Rectal smooth muscle tissue (tissue), 1 donor: ENCODE results near the gene ZXDC.
A peak's percentile ranks its signal among the peaks of the same experiment; 100 is the strongest.

Experiments used
- H3K27ac ChIP-seq: one replicate; pipeline ENCODE4 v1.7.0; 2013; ENCODE audit warnings: low read depth, low read length, inconsistent platforms
- H3K27me3 ChIP-seq: one replicate; pipeline ENCODE4 v1.7.0; 2013; ENCODE audit warnings: low read length; ENCODE audit not compliant: control insufficient read depth, insufficient read depth
- H3K36me3 ChIP-seq: one replicate; pipeline ENCODE4 v1.7.0; 2013; ENCODE audit warnings: low read length; ENCODE audit not compliant: control insufficient read depth, insufficient read depth
- H3K4me1 ChIP-seq: one replicate; pipeline ENCODE4 v1.7.0; 2013; ENCODE audit warnings: low read length; ENCODE audit not compliant: control insufficient read depth, insufficient read depth
- H3K4me3 ChIP-seq: one replicate; pipeline ENCODE4 v1.7.0; 2013; ENCODE audit warnings: low read length
- H3K9ac ChIP-seq: one replicate; pipeline ENCODE4 v1.7.0; 2013; ENCODE audit warnings: low read length

ZXDC gene

GRCh38 chr3:126399756-126400155, 75.9 kb downstream of the ZXDC start:
- Histone ChIP-seq H3K36me3 (no peaks in the 10 kb centered on the region), H3K27me3 (no peaks in the 10 kb centered on the region), H3K9ac (no peak overlapping the region), H3K4me1 (no peaks in the 10 kb centered on the region), H3K4me3 (no peak overlapping the region), H3K27ac (no peak overlapping the region)

DNA sequence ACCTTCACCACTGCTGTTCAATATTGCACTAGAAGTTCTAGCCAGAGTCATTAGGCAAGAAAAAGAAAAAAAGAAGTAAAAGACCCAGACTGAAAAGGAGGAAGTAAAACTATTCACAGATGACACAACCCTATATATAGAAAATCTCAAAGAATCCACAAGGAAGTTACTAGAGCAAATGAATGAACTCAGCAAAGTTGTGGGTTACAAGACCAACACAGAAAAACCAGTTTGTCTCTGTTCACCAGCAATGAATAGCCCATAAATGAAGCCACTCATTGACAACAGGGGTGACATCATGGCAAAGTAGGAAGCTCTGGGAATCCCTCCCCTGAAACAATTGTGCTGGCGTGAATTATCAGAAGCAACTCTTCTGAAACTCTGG, 76.3 kb downstream of the ZXDC start:
- Histone ChIP-seq H3K36me3 (no peaks in the 10 kb centered on the region), H3K9ac (no peak overlapping the region), H3K27me3 (no peaks in the 10 kb centered on the region), H3K4me1 (no peaks in the 10 kb centered on the region), H3K27ac (no peak overlapping the region), H3K4me3 (no peak overlapping the region)

DNA sequence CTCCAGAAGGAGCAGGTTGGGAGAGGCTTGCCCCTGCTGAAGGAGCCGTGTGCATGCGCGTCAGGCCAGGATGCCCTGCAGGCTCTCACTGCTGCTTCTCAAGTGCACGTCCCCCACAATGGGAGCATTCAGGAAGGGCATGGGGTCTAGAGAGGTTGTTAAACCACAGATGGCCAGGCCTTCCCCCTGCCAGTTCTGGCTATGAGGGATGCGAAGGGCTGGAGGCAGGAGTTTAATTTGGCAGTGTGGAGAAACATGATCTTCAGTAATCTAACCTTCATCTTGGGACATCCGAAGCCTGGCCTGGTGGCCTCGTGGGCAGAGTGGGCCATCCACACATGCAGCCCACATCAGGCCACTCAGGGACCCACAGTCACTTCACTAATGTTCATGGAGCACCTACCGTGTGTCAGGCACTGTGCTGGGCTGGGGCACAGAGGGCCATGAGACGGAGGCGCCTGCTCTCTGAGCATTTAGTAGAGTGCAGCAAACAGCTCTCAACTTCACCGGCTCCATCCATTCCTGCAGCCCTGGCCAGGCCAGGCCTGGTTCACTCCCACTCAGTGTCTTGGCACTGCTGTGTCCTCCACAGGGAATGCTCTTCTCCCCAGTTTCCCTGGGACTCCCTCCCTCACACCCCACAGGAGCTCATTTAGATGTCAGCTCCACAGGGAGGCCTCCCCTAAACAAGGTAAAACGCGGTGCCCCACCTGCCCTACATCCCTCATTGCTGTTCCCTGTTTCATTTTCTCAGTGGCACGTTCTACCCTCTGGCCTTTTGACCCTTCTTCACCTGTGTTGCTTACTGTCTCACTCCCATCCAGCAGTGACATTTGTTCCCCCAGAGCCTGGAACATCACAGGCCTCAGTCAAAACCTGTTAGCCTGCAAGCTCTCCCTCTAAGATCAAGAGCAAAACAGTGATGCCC, 77.0 kb downstream of the ZXDC start:
- Histone ChIP-seq H3K9ac (no peak overlapping the region), H3K4me3 (no peak overlapping the region), H3K36me3 (no peaks in the 10 kb centered on the region), H3K27ac (no peak overlapping the region), H3K4me1 (no peaks in the 10 kb centered on the region), H3K27me3 (no peaks in the 10 kb centered on the region)

- no peaks in the 10 kb centered on the region for H3K27me3 ChIP-seq
- no peaks in the 10 kb centered on the region for H3K36me3 ChIP-seq
- H3K9ac ChIP-seq = no peak overlapping the region
- H3K27ac ChIP-seq = no peak overlapping the region
- no peaks in the 10 kb centered on the region for H3K4me1 ChIP-seq
- H3K4me3 ChIP-seq = no peak overlapping the region
Measured at GRCh38 chr3:126397610-126398422, 77.9 kb downstream of the ZXDC start.

GRCh38 chr3:126396536-126396935, 79.2 kb downstream of the ZXDC start:
- H3K36me3 ChIP-seq = no peaks in the 10 kb centered on the region
- no peak overlapping the region for H3K27ac ChIP-seq
- no peaks in the 10 kb centered on the region for H3K27me3 ChIP-seq
- no peak overlapping the region for H3K9ac ChIP-seq
- H3K4me3 ChIP-seq = no peak overlapping the region
- no peaks in the 10 kb centered on the region for H3K4me1 ChIP-seq

- no peak overlapping the region for H3K4me3 ChIP-seq
- no peaks in the 10 kb centered on the region for H3K27me3 ChIP-seq
Measured at GRCh38 chr3:126395846-126396513, 79.7 kb downstream of the ZXDC start.

DNA sequence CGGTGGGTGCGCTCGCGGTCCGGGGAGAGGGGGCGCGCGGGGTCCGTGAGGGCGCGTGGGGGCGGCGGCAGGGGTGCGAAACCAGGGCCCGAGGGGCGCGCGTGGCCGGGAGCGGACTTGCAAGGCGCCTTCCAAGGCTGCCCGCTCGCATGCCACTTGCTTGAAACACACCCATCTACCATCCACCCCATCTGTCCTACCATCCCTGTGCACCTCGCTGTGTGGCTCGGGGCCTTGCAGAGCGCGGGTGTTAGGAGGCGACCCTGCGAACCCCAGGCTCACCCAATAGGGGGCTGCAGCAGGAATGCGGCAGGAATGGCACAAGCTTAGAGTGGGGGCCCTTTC, 80.7 kb downstream of the ZXDC start:
- Histone ChIP-seq H3K4me3 (peak overlapping the region; percentile 46), H3K4me1 (no peaks in the 10 kb centered on the region), H3K9ac (no peak overlapping the region), H3K36me3 (no peaks in the 10 kb centered on the region), H3K27me3 (no peaks in the 10 kb centered on the region), H3K27ac (no peak overlapping the region)

More at GRCh38 chr3:126395846-126396513, 79.7 kb downstream of the ZXDC start:
- Histone ChIP-seq H3K27ac (no peak overlapping the region), H3K36me3 (no peaks in the 10 kb centered on the region), H3K4me1 (no peaks in the 10 kb centered on the region), H3K9ac (no peak overlapping the region)

GRCh38 chr3:126394179-126394976, 81.3 kb downstream of the ZXDC start, which contains the start of gene CFAP100:
Gene CFAP100, plus strand, starts transcription at chr3:126394909. Its CDS starts 1,092 bp downstream, at chr3:126396001.
- H3K36me3 ChIP-seq = no peaks in the 10 kb centered on the region
- no peaks in the 10 kb centered on the region for H3K4me1 ChIP-seq
- no peaks in the 10 kb centered on the region for H3K27me3 ChIP-seq
- H3K4me3 ChIP-seq = peak within 1 kb of the TSS; percentile 46
- H3K9ac ChIP-seq = no peak within 1 kb of the TSS
- H3K27ac ChIP-seq = no peak within 1 kb of the TSS

DNA sequence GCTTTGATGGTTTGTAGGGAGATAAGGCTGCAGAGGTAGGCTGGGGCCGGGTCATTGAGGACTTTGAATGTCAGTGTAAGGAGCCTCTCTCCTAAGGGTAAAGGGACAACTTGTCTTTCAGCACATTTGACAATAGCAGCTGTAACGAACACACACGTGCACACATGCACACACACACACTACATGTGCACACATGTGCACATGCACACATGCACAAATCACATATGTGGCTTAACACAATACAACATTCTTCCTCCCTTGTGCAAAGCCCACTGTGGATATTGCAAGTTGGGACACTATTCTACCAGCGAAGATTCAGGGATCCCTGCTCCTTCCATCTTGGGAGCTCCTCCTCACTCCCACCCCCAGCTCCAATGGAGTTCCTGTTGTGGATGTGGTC, 82.1 kb downstream of the ZXDC start:
- no peaks in the 10 kb centered on the region for H3K4me1 ChIP-seq
- H3K4me3 ChIP-seq = no peak overlapping the region
- H3K27ac ChIP-seq = no peak overlapping the region
- H3K27me3 ChIP-seq = no peaks in the 10 kb centered on the region
- no peaks in the 10 kb centered on the region for H3K36me3 ChIP-seq
- no peak overlapping the region for H3K9ac ChIP-seq

GRCh38 chr3:126392246-126392645, 83.4 kb downstream of the ZXDC start:
- Histone ChIP-seq H3K27me3 (no peaks in the 10 kb centered on the region), H3K4me1 (no peaks in the 10 kb centered on the region), H3K36me3 (no peaks in the 10 kb centered on the region), H3K4me3 (no peak overlapping the region), H3K9ac (no peak overlapping the region), H3K27ac (no peak overlapping the region)

GRCh38 chr3:126391631-126392030, 84.1 kb downstream of the ZXDC start:
- H3K4me3 ChIP-seq = no peak overlapping the region
- no peaks in the 10 kb centered on the region for H3K36me3 ChIP-seq
- no peaks in the 10 kb centered on the region for H3K4me1 ChIP-seq
- H3K9ac ChIP-seq = no peak overlapping the region
- no peak overlapping the region for H3K27ac ChIP-seq
- no peaks in the 10 kb centered on the region for H3K27me3 ChIP-seq

DNA sequence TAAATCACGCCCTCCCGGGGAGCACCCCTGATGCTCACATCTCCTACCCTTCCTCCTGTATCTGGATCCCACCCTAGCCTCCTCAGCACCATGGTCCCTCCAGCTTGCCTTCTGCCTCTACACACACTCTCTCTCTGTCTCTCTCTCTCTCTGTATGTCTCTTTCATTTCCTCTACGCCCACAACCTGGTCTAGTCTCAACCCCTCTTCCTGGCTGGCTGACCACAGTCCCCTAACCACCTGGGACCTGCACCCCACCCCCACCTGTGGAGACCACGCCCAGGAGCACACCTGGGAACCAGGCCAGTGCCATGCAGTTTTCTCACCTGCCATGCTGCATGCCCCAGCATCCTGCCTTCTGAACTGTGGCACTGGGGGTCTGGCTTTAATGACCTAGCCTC, 84.9 kb downstream of the ZXDC start:
- H3K27me3 ChIP-seq = no peaks in the 10 kb centered on the region
- no peaks in the 10 kb centered on the region for H3K36me3 ChIP-seq
- H3K27ac ChIP-seq = no peak overlapping the region
- no peak overlapping the region for H3K4me3 ChIP-seq
- no peak overlapping the region for H3K9ac ChIP-seq
- H3K4me1 ChIP-seq = no peaks in the 10 kb centered on the region
